OCI-LY7 (cell line): Measurements from ENCODE around the gene VPS39. TPM values are rescaled to one million over a fixed set of nuclear protein-coding genes. Genes with fewer than 3 reads are reported as not detected.

ENCODE experiments used
- Bru-seq: library from RNA; stranded (reverse); fragments of 400-500 nt; gene quantifications from one replicate; lab custom pipeline; 2021; lab: Mats Ljungman, UMichigan
- BruChase-seq, 2 experiments: library from RNA; stranded (reverse); fragments of 400-500 nt; gene quantifications; one replicate each; lab custom pipeline; 2021; lab: Mats Ljungman, UMichigan
- BruUV-seq: library from RNA; stranded (reverse); fragments of 400-500 nt; replicated peaks from 2 replicates; lab custom pipeline; 2021; lab: Mats Ljungman, UMichigan
- CTCF ChIA-PET: fragments of 300-600 bp; sonication (Branson Sonifier 250); formaldehyde crosslinking; loops from one replicate; lab custom pipeline; 2022; ENCODE audit warnings: antibody characterized with exemption; ENCODE audit not compliant: unreplicated experiment; lab: Charles Lee
- POLR2A ChIA-PET: fragments of 300-600 bp; sonication (Branson Sonifier 250); formaldehyde crosslinking; loops from one replicate; lab custom pipeline; 2022; ENCODE audit warnings: antibody characterized with exemption; lab: Charles Lee
- DNase-seq: peaks from one replicate; pipeline ENCODE4 v3.0.0-alpha.2; 2015; ENCODE audit warnings: low spot score
- H2AFZ ChIP-seq: fragments of 200-600 bp; sonication (generic), shearing (Covaris generic); 2 replicates; pipeline ENCODE4 v1.6.1; 2014; ENCODE audit warnings: mild to moderate bottlenecking, antibody characterized with exemption, low read length, moderate library complexity
- H3K27ac ChIP-seq: fragments of 200-600 bp; sonication (generic); 2 replicates; pipeline ENCODE4 v1.5.1; 2014; ENCODE audit warnings: mixed run types, low read depth, mild to moderate bottlenecking, moderate library complexity, low read length, inconsistent platforms; ENCODE audit not compliant: poor library complexity, severe bottlenecking
- H3K36me3 ChIP-seq: fragments of 200-600 bp; sonication (generic); 2 replicates; pipeline ENCODE4 v1.6.1; 2014; ENCODE audit warnings: mild to moderate bottlenecking, antibody characterized with exemption, low read length, moderate library complexity, mixed read lengths; ENCODE audit not compliant: insufficient read depth
- H3K4me1 ChIP-seq: fragments of 200-600 bp; sonication (generic); 2 replicates; pipeline ENCODE4 v1.5.1; 2014; ENCODE audit warnings: mild to moderate bottlenecking, low read length; ENCODE audit not compliant: insufficient read depth, poor library complexity, severe bottlenecking
- H3K4me2 ChIP-seq: fragments of 200-600 bp; sonication (generic); 2 replicates; pipeline ENCODE4 v1.6.1; 2014; ENCODE audit warnings: mild to moderate bottlenecking, low read length
- H3K4me3 ChIP-seq: fragments of 200-600 bp; sonication (generic); 2 replicates; pipeline ENCODE4 v1.5.1; 2014; ENCODE audit warnings: mild to moderate bottlenecking, low read depth, low read length; ENCODE audit not compliant: poor library complexity, severe bottlenecking
- H3K79me2 ChIP-seq: fragments of 200-600 bp; sonication (generic); 2 replicates; pipeline ENCODE4 v1.6.1; 2016; ENCODE audit warnings: low read depth, mild to moderate bottlenecking, low read length, moderate library complexity, mixed read lengths; ENCODE audit not compliant: insufficient read depth
- H3K9me2 ChIP-seq: fragments of 200-600 bp; sonication (generic); 2 replicates; pipeline ENCODE4 v1.6.1; 2016; ENCODE audit warnings: mild to moderate bottlenecking, low read length, mixed read lengths; ENCODE audit not compliant: insufficient read depth
- H3K9me3 ChIP-seq: fragments of 200-600 bp; sonication (generic); 2 replicates; pipeline ENCODE4 v1.6.1; 2014; ENCODE audit warnings: mild to moderate bottlenecking, mixed run types, low read length, mixed read lengths
- H4K20me1 ChIP-seq: fragments of 200-600 bp; sonication (generic); 2 replicates; pipeline ENCODE4 v1.6.1; 2014; ENCODE audit warnings: mild to moderate bottlenecking, antibody characterized with exemption, low read length, moderate library complexity, mixed read lengths; ENCODE audit not compliant: insufficient read depth
- EZH2phosphoT487 ChIP-seq: fragments of 200-600 bp; sonication (generic); IDR thresholded peaks from 2 replicates; pipeline ENCODE4 v1.6.1; 2018; ENCODE audit warnings: low read depth, borderline replicate concordance, mild to moderate bottlenecking, mixed run types, antibody characterized with exemption, low read length, moderate library complexity, mixed read lengths
- intact Hi-C: fragments of 100-400 bp; cut with micrococcal nuclease; formaldehyde crosslinking; loops from one replicate; pipeline ENCODE4 v1.10.0; 2022; ENCODE audit not compliant: unreplicated experiment
- long read RNA-seq: library from polyadenylated mRNA; stranded (forward); transcript quantifications from one replicate; pipeline ENCODE4 v2.0.0, GENCODE V29; 2022
- total RNA-seq, 2 experiments: library from RNA; depleted of rRNA in 1 of 2; stranded (reverse); fragments of >200 nt in 1 of 2; shearing (Covaris generic) in 1 of 2; gene quantifications; 2 replicates each; pipeline ENCODE4 v1.2.3, GENCODE V29; 2014 to 2022
- TF ChIP-seq, protein P1 (sequence below): fragments of 200-600 bp; sonication (generic); conservative IDR thresholded peaks from 2 replicates; pipeline ENCODE4 v1.5.1; 2014; ENCODE audit warnings: mild to moderate bottlenecking, antibody characterized with exemption, low read length, moderate library complexity, mixed read lengths

VPS39 gene, protein sequence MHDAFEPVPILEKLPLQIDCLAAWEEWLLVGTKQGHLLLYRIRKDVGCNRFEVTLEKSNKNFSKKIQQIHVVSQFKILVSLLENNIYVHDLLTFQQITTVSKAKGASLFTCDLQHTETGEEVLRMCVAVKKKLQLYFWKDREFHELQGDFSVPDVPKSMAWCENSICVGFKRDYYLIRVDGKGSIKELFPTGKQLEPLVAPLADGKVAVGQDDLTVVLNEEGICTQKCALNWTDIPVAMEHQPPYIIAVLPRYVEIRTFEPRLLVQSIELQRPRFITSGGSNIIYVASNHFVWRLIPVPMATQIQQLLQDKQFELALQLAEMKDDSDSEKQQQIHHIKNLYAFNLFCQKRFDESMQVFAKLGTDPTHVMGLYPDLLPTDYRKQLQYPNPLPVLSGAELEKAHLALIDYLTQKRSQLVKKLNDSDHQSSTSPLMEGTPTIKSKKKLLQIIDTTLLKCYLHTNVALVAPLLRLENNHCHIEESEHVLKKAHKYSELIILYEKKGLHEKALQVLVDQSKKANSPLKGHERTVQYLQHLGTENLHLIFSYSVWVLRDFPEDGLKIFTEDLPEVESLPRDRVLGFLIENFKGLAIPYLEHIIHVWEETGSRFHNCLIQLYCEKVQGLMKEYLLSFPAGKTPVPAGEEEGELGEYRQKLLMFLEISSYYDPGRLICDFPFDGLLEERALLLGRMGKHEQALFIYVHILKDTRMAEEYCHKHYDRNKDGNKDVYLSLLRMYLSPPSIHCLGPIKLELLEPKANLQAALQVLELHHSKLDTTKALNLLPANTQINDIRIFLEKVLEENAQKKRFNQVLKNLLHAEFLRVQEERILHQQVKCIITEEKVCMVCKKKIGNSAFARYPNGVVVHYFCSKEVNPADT
- total RNA-seq (2014; rRNA removed; shearing (Covaris generic)) (25.1 and 27.5 TPM in 2 replicates), total RNA-seq (2022) (56.1 and 60.5 TPM in 2 replicates), Bru-seq, nascent RNA (percentile 75 among the genes with signal in this experiment), BruChase-seq, experiment 1, labeled RNA remaining after a 6-hour chase (percentile 73 among the genes with signal in this experiment), BruChase-seq, experiment 2, labeled RNA remaining after a 2-hour chase (percentile 74 among the genes with signal in this experiment)
- long read RNA-seq, full-length matches to known transcripts = 67 of 107 reads
- long read RNA-seq, partial matches to known transcripts = 12 of 107 reads
- long read RNA-seq, other reads (novel, unspliced or antisense) = 28 of 107 reads

GRCh38 chr15:42207674-42208579 is at the start of gene VPS39:
VPS39 (minus strand) TSS chr15:42208304; CDS start chr15:42208153, 151 bp downstream.
- ChIA-PET POLR2A (interaction anchor here (0.6 to 2.3 kb wide), 9 partner anchors 8 to 1763 kb away, joined by 3 to 16 read pairs (median 5); no protein-coding TSS in a partner anchor), CTCF (interaction anchor here (0.6 to 0.7 kb wide), 2 partner anchors 75 to 81 kb away, joined by 3 read pairs; no protein-coding TSS in a partner anchor)
- TF ChIP-seq EZH2phosphoT487 = no peak
- TF ChIP-seq, protein P1, sequence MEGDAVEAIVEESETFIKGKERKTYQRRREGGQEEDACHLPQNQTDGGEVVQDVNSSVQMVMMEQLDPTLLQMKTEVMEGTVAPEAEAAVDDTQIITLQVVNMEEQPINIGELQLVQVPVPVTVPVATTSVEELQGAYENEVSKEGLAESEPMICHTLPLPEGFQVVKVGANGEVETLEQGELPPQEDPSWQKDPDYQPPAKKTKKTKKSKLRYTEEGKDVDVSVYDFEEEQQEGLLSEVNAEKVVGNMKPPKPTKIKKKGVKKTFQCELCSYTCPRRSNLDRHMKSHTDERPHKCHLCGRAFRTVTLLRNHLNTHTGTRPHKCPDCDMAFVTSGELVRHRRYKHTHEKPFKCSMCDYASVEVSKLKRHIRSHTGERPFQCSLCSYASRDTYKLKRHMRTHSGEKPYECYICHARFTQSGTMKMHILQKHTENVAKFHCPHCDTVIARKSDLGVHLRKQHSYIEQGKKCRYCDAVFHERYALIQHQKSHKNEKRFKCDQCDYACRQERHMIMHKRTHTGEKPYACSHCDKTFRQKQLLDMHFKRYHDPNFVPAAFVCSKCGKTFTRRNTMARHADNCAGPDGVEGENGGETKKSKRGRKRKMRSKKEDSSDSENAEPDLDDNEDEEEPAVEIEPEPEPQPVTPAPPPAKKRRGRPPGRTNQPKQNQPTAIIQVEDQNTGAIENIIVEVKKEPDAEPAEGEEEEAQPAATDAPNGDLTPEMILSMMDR = no peak
- no peaks in the 10 kb centered on the region for H4K20me1 ChIP-seq
- H3K27ac ChIP-seq = peak within 1 kb of the TSS; percentile 23
- DNase-seq = peak; percentile 83
- H3K79me2 ChIP-seq = peaks cover 13% of the 10 kb centered on the region; the same call in 1 of the 2 replicates
- H3K9me2 ChIP-seq = no peaks in the 10 kb centered on the region
- no peaks in the 10 kb centered on the region; the same call in 1 of the 2 replicates for H3K9me3 ChIP-seq
- H3K36me3 ChIP-seq = peaks cover 44% of the 10 kb centered on the region
- TSS peak; percentile 67 for BruUV-seq
- peaks cover 18% of the 10 kb centered on the region for H3K4me1 ChIP-seq
- H3K4me2 ChIP-seq = peak within 1 kb of the TSS; percentile 87
- peak within 1 kb of the TSS; percentile 99 for H2AFZ ChIP-seq
- intact Hi-C loops = loop anchor here (10.0 kb wide), 1 partner anchor 267 kb away; no protein-coding TSS in a partner anchor
- peak within 1 kb of the TSS; percentile 98 for H3K4me3 ChIP-seq

GRCh38 chr15:42253300-42253699 is 45.2 kb upstream of the VPS39 start:
- intact Hi-C loops = no loop called here
- Histone ChIP-seq H3K79me2 (no peaks in the 10 kb centered on the region), H3K4me1 (no peaks in the 10 kb centered on the region), H3K36me3 (peaks cover 67% of the 10 kb centered on the region), H3K4me3 (no peak overlapping the region), H3K27ac (no peak overlapping the region), H3K4me2 (no peak overlapping the region), H3K9me3 (peaks cover 9% of the 10 kb centered on the region; the same call in 1 of the 2 replicates), H2AFZ (no peak overlapping the region), H4K20me1 (no peaks in the 10 kb centered on the region), H3K9me2 (no peaks in the 10 kb centered on the region)
- TF ChIP-seq, protein P1 = no peak
- TF ChIP-seq EZH2phosphoT487 = no peak
- POLR2A ChIA-PET = interaction anchor here (1.1 to 1.4 kb wide), 3 partner anchors 20 to 25 kb away, joined by 3 to 4 read pairs (median 3); partner anchors contain the start of genes GANC and TMEM87A
- no peak for DNase-seq
- BruUV-seq = no TSS peak
- CTCF ChIA-PET = no interaction called here
